K562 (cell line): ENCODE measurements around the gene PGBD1. TPM values are rescaled to one million over a fixed set of nuclear protein-coding genes. Genes with fewer than 3 reads are reported as not detected.

Experiments used
- ATAC-seq: fragments of 200-7000 bp; cut with Tn5 transposase; 3 replicates; pipeline ENCODE4 v1.9.1; 2020; ENCODE audit warnings: moderate library complexity
- BruUV-seq: library from RNA; stranded (reverse); fragments of 400-500 nt; replicated peaks from 2 replicates; lab custom pipeline; 2021; lab: Mats Ljungman, UMichigan
- CTCF ChIA-PET: fragments of 300-600 bp; formaldehyde crosslinking; extraction: SDS; loops from one replicate; lab custom pipeline; 2021; ENCODE audit warnings: low intra/inter-chr PET ratio; lab: Yijun Ruan, JAX
- POLR2A ChIA-PET: fragments of 300-600, 350-650 bp; sonication (Branson Sonifier 250); formaldehyde crosslinking; extraction: SDS; loops from one replicate; lab custom pipeline; 2021; ENCODE audit warnings: antibody characterized with exemption, inconsistent platforms; lab: Yijun Ruan, JAX
- DNase-seq, 4 experiments: peaks; one replicate each; pipeline versions ENCODE4 v3.0.0 to v3.0.0-alpha.2; 2011 to 2018; ENCODE audit warnings: low spot score in 3 of 4, mixed read lengths in 3 of 4; ENCODE audit errors: extremely low read depth in 1 of 4
- FAIRE-seq: peaks from 2 replicates; lab custom pipeline; 2011; peaks lifted over from hg19 to GRCh38; lab: Jason Lieb, UNC
- H2AFZ ChIP-seq: 2 replicates; pipeline ENCODE4 v1.6.0; 2011; ENCODE audit warnings: low read depth, low read length, control low read depth, inconsistent platforms
- H3K27ac ChIP-seq: fragments of 200-600 bp; 3 replicates; pipeline ENCODE4 v1.8.0; 2011; ENCODE audit warnings: low read depth, mild to moderate bottlenecking, control low read depth, inconsistent platforms, low read length, moderate library complexity, mixed read lengths; ENCODE audit errors: extremely low read depth
- H3K27me3 ChIP-seq, 2 experiments: fragments of 300-600 bp in 1 of 2; 2 replicates in 1 of 2; 3 replicates in 1 of 2; pipeline versions ENCODE4 v1.6.0 to v1.8.0; 2011; ENCODE audit warnings: inconsistent platforms in 2 of 2, low read length in 2 of 2, mild to moderate bottlenecking in 1 of 2, mixed read lengths in 1 of 2, moderate library complexity in 1 of 2; ENCODE audit not compliant: control insufficient read depth in 2 of 2, insufficient read depth in 2 of 2
- H3K36me3 ChIP-seq: fragments of 300-600 bp; 3 replicates; pipeline ENCODE4 v1.8.0; 2011; ENCODE audit warnings: mild to moderate bottlenecking, low read length, inconsistent platforms; ENCODE audit not compliant: control insufficient read depth, insufficient read depth
- H3K4me1 ChIP-seq, 2 experiments: fragments of 200-600 bp in 1 of 2; replicated peaks in 1 of 2; 2 replicates in 1 of 2; 3 replicates in 1 of 2; pipeline versions ENCODE4 v1.5.1 to v1.8.0; 2011; ENCODE audit warnings: inconsistent platforms in 2 of 2, low read length in 2 of 2, mild to moderate bottlenecking in 1 of 2, mixed read lengths in 1 of 2, moderate library complexity in 1 of 2; ENCODE audit not compliant: control insufficient read depth in 2 of 2, insufficient read depth in 2 of 2
- H3K4me2 ChIP-seq: 2 replicates; pipeline ENCODE4 v1.6.1; 2011; ENCODE audit warnings: low read length, control low read depth, inconsistent platforms, mixed read lengths; ENCODE audit not compliant: insufficient read depth
- H3K4me3 ChIP-seq: fragments of 200-600 bp; sonication (generic), shearing (Covaris generic); 2 replicates; pipeline ENCODE4 v1.5.1; 2016; ENCODE audit warnings: control low read depth, inconsistent platforms
- H3K79me2 ChIP-seq: fragments of 200-600 bp; 3 replicates; pipeline ENCODE4 v1.8.0; 2011; ENCODE audit warnings: low read length, inconsistent platforms; ENCODE audit not compliant: control insufficient read depth, insufficient read depth
- H3K9ac ChIP-seq, 2 experiments: 2 replicates each; pipeline versions ENCODE4 v1.6.0 to v1.6.1; 2011; ENCODE audit warnings: low read depth in 2 of 2, low read length in 2 of 2, control low read depth in 1 of 2, inconsistent platforms in 1 of 2, mild to moderate bottlenecking in 1 of 2, mixed read lengths in 1 of 2; ENCODE audit not compliant: insufficient read depth in 1 of 2
- H3K9me1 ChIP-seq: one replicate; pipeline ENCODE4 v1.6.0; 2011; ENCODE audit warnings: inconsistent platforms, mild to moderate bottlenecking, low read length, moderate library complexity; ENCODE audit not compliant: control insufficient read depth, insufficient read depth
- H3K9me3 ChIP-seq: replicated peaks from 2 replicates; pipeline ENCODE4 v1.5.1; 2011; ENCODE audit warnings: low read depth, low read length, inconsistent platforms; ENCODE audit not compliant: control insufficient read depth, insufficient read depth
- H4K20me1 ChIP-seq: replicated peaks from 2 replicates; pipeline ENCODE4 v1.6.1; 2011; ENCODE audit warnings: low read length, inconsistent platforms, mixed read lengths; ENCODE audit not compliant: control insufficient read depth, insufficient read depth
- BACH1 ChIP-seq: fragments of 200-800 bp; sonication (Bioruptor generic); IDR thresholded peaks from 2 replicates; pipeline ENCODE4 v1.6.1; 2016; ENCODE audit warnings: missing genetic modification characterization, missing compliant biosample characterization
- BCL6 ChIP-seq: fragments of 250-450 bp; sonication (Bioruptor Pico); IDR thresholded peaks from 2 replicates; pipeline ENCODE4 v1.4.0; 2020
- CHD2 ChIP-seq: IDR thresholded peaks from 2 replicates; pipeline ENCODE4 v1.6.1; 2011; ENCODE audit warnings: low read depth, low read length
- CTBP1 ChIP-seq: fragments of 450-650 bp; IDR thresholded peaks from 2 replicates; pipeline ENCODE4 v1.6.1; 2016; ENCODE audit warnings: borderline replicate concordance
- CXXC5 ChIP-seq: fragments of 250-450 bp; sonication (Bioruptor Pico); IDR thresholded peaks from 2 replicates; pipeline ENCODE4 v1.8.0; 2022; ENCODE audit warnings: inconsistent platforms, mild to moderate bottlenecking, moderate library complexity
- MIER1 ChIP-seq: fragments of 450-650 bp; IDR thresholded peaks from 2 replicates; pipeline ENCODE4 v1.6.1; 2016; ENCODE audit warnings: antibody characterized with exemption, mild to moderate bottlenecking, low read depth
- MTA1 ChIP-seq: fragments of 450-650 bp; IDR thresholded peaks from 2 replicates; pipeline ENCODE4 v1.6.1; 2017; ENCODE audit warnings: borderline replicate concordance
- NCOA6 ChIP-seq: fragments of 450-650 bp; IDR thresholded peaks from 2 replicates; pipeline ENCODE4 v1.6.1; 2017; ENCODE audit warnings: mild to moderate bottlenecking
- NR4A1 ChIP-seq, 2 experiments: fragments of 250-450 bp in 1 of 2; fragments of 450-650 bp in 1 of 2; sonication (Bioruptor Pico) in 1 of 2; IDR thresholded peaks; 2 replicates each; pipeline versions ENCODE4 v1.4.0 to v1.6.1; 2016 to 2020; ENCODE audit warnings: mild to moderate bottlenecking in 2 of 2, missing compliant biosample characterization in 1 of 2, missing genetic modification characterization in 1 of 2, moderate library complexity in 1 of 2
- PHB2 ChIP-seq: fragments of 450-650 bp; IDR thresholded peaks from 2 replicates; pipeline ENCODE4 v1.6.1; 2017; ENCODE audit warnings: low read depth
- POLR2A ChIP-seq: fragments of 450-650 bp; conservative IDR thresholded peaks from 2 replicates; pipeline ENCODE4 v1.6.1; 2016
- PYGO2 ChIP-seq: fragments of 450-650 bp; IDR thresholded peaks from 2 replicates; pipeline ENCODE4 v1.6.1; 2016; ENCODE audit warnings: mild to moderate bottlenecking, missing genetic modification characterization, moderate library complexity, missing compliant biosample characterization
- RBM15 ChIP-seq: fragments of 200-400 bp; formaldehyde crosslinking; IDR thresholded peaks from 2 replicates; pipeline ENCODE4 v1.6.1; 2018; ENCODE audit warnings: mild to moderate bottlenecking, low read length, moderate library complexity; ENCODE audit not compliant: insufficient read depth
- SMAD1 ChIP-seq: fragments of 150-350 bp; IDR thresholded peaks from 2 replicates; pipeline ENCODE4 v1.6.1; 2014; ENCODE audit warnings: low read length, low read depth; ENCODE audit not compliant: partially characterized antibody
- TARDBP ChIP-seq: fragments of 450-650 bp; IDR thresholded peaks from 2 replicates; pipeline ENCODE4 v1.6.1; 2016
- ZBTB8A ChIP-seq: fragments of 450-650 bp; IDR thresholded peaks from 2 replicates; pipeline ENCODE4 v1.6.1; 2018; ENCODE audit warnings: mild to moderate bottlenecking, moderate library complexity; ENCODE audit not compliant: partially characterized antibody
- ZC3H4 ChIP-seq: sonication (generic); formaldehyde crosslinking; IDR thresholded peaks from 2 replicates; pipeline ENCODE4 v1.9.0; 2021; ENCODE audit warnings: missing genetic modification reagents, borderline replicate concordance
- ZNF217 ChIP-seq: sonication (generic); formaldehyde crosslinking; IDR thresholded peaks from 2 replicates; pipeline ENCODE4 v1.8.0; 2022; ENCODE audit warnings: mild to moderate bottlenecking, missing genetic modification reagents
- ZNF24 ChIP-seq: fragments of 450-650 bp; IDR thresholded peaks from 2 replicates; pipeline ENCODE4 v1.6.1; 2016
- ZNF644 ChIP-seq: fragments of 200-800 bp; sonication (Bioruptor generic); IDR thresholded peaks from 2 replicates; pipeline ENCODE4 v1.6.1; 2016; ENCODE audit warnings: low read depth, missing genetic modification characterization, missing compliant biosample characterization
- ZNF717 ChIP-seq: fragments of 250-450 bp; sonication (Bioruptor Pico); IDR thresholded peaks from 2 replicates; pipeline ENCODE4 v1.5.0; 2021
- WGBS: fragments of 100-300 bp; shearing (Covaris generic); methylation state at CpG from one replicate; pipeline ENCODE4 v1.1.6; 2016; ENCODE audit warnings: low coverage, mixed read lengths; ENCODE audit not compliant: insufficient coverage; ENCODE audit errors: missing lambda C conversion rate; 5-methylcytosine and 5-hydroxymethylcytosine counted together
- in situ Hi-C: fragments of 300-500 bp; cut with MboI; formaldehyde crosslinking; loops from 4 replicates; pipeline ENCODE4 v1.15.0; 2018; ENCODE audit warnings: inconsistent platforms, mixed read lengths
- intact Hi-C: fragments of 100-400 bp; cut with micrococcal nuclease; formaldehyde crosslinking; loops from 2 replicates; pipeline ENCODE4 v1.14.2; 2022
- polyA plus RNA-seq, 8 experiments: library from polyadenylated mRNA; depleted of rRNA in 4 of 8; stranded (reverse) in 5 of 8; unstranded in 3 of 8; fragments of >200 nt; fragmentation: Nextera tagmentation in 2 of 8; fragmentation: Illumina TruSeq in 1 of 8; extraction: Ambion mirVana in 2 of 8; extraction: Trizol in 1 of 8; gene quantifications; 2 replicates each; pipeline versions ENCODE4 v1.2.1 to v1.2.3, GENCODE V29; 2011 to 2014; ENCODE audit warnings: inconsistent platforms in 1 of 8, missing spikeins in 1 of 8
- total RNA-seq, 7 experiments: library from RNA; depleted of rRNA in 6 of 7; stranded (reverse); fragments of >200 nt in 6 of 7; fragmentation: Illumina TruSeq in 2 of 7; extraction: Trizol in 2 of 7; gene quantifications; 2 replicates each; pipeline versions ENCODE4 v1.2.1 to v1.2.3, GENCODE V29; 2011 to 2021; ENCODE audit warnings: low replicate concordance in 1 of 7
- TF ChIP-seq, protein P1 (sequence below): fragments of 250-450 bp; sonication (Bioruptor Pico); IDR thresholded peaks from 2 replicates; pipeline ENCODE4 v1.8.0; 2021; ENCODE audit warnings: mild to moderate bottlenecking, moderate library complexity
- TF ChIP-seq, protein P2 (sequence below): sonication (generic); formaldehyde crosslinking; IDR thresholded peaks from 2 replicates; pipeline ENCODE4 v1.8.1; 2023; ENCODE audit warnings: mild to moderate bottlenecking, missing genetic modification reagents

Gene PGBD1
- total and polyA plus RNA-seq, 9 of the 15 experiments (the other 6 are each of a cell fraction or from before 2014, with no cell fraction given), result 3.3 to 9.0 (median 7.3) TPM

DNA sequence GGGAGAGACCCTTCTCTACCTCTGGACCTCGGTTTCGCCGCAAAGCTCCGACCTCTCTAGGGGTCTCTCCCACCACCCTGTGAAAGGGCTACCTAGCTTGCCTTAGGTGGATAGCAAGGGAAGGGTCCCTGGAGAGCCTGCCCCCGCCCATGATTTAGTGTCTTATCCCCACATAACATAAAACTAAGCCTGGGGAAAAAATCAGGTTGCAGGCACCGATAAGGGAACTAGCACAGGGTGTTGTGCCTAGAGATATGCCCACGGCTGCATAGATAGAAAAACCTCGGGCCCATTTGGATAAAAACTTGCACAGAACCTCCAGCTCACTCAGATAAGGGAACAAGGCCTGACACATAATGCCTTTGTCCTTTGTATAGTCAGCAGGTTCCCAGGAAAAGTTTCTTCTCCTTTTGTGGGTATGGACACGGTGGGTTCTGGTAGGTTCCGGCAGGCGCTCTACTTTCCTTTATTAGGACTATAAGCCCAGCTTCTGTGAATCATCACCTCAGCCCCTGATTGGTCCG is 53.7 kb downstream of the PGBD1 start:
- no peaks in the 10 kb centered on the region for H3K36me3 ChIP-seq
- peaks cover 37% of the 10 kb centered on the region for H3K79me2 ChIP-seq
- H4K20me1 ChIP-seq, result no peaks in the 10 kb centered on the region
- H2AFZ ChIP-seq, result peak overlapping the region; percentile 61
- peaks cover 2% of the 10 kb centered on the region; the same call in 1 of the 2 replicates for H3K9me3 ChIP-seq
- H3K4me3 ChIP-seq, result peak overlapping the region; percentile 69
- H3K9me1 ChIP-seq, result no peaks in the 10 kb centered on the region
- FAIRE-seq (no peak), ATAC-seq (peak; percentile 33), DNase-seq (peak; percentile 80 to 91 (median 86))
- in situ Hi-C loops, result no loop called here
- peaks cover 23 to 43% of the 10 kb centered on the region in 2 experiments for H3K4me1 ChIP-seq
- WGBS, result under 1% methylated on average over 12 of the region's 12 CpGs
- intact Hi-C loops, result loop anchor here (5.0 kb wide), 4 partner anchors 53 to 528 kb away; partner anchors contain the start of gene PGBD1
- ChIA-PET CTCF (interaction anchor here (0.6 kb wide), 1 partner anchor 231 kb away, joined by 3 read pairs; no protein-coding TSS in a partner anchor), POLR2A (interaction anchor here (0.6 to 6.4 kb wide), 55 partner anchors 8 to 1309 kb away, joined by 3 to 80 read pairs (median 4); partner anchors contain the start of genes PGBD1, ZKSCAN3, ZKSCAN4 and ZKSCAN8)
- peak overlapping the region; percentile 95 for H3K4me2 ChIP-seq
- H3K27me3 ChIP-seq, result no peaks in the 10 kb centered on the region
- H3K27ac ChIP-seq, result peak overlapping the region; percentile 98
- peak overlapping the region; percentile 84 to 99; a peak in 3 of 4 replicates for H3K9ac ChIP-seq
- TSS peak; percentile 70 for BruUV-seq
- TF ChIP-seq SMAD1 (peak; percentile 72), ZNF717 (CRISPR knock-in tag) (0 out of 2 replicates have a peak, but pooled peaks have one; percentile 48), ZNF644 (peak; percentile 92; the same call in 1 of the 2 replicates), RBM15 (no peak), CHD2 (no peak), MIER1 (peak; percentile 30; the same call in 1 of the 2 replicates), POLR2A (no peak), PHB2 (peak; percentile 96), ZNF24 (no peak), CTBP1 (peak; percentile 11; the same call in 1 of the 2 replicates), ZNF217 (CRISPR knock-in tag) (no peak), BCL6 (CRISPR knock-in tag) (peak; percentile 71; the same call in 1 of the 2 replicates), NR4A1 (CRISPR knock-in tag; IDR thresholded peaks at IDR 0.05) (0 out of 2 replicates have a peak, but pooled peaks have one; percentile 19), NR4A1 (tag; IDR thresholded peaks at IDR 0.05) (peak; percentile 90), NCOA6 (no peak), TARDBP (peak; percentile 87), ZC3H4 (CRISPR knock-in tag) (peak; percentile 87; the same call in 1 of the 2 replicates), BACH1 (tag) (peak; percentile 91; the same call in 1 of the 2 replicates), ZBTB8A (no peak), CXXC5 (CRISPR knock-in tag) (peak; percentile 87), MTA1 (peak; percentile 60; the same call in 1 of the 2 replicates), PYGO2 (tag) (peak; percentile 86)
- TF ChIP-seq, protein P1, sequence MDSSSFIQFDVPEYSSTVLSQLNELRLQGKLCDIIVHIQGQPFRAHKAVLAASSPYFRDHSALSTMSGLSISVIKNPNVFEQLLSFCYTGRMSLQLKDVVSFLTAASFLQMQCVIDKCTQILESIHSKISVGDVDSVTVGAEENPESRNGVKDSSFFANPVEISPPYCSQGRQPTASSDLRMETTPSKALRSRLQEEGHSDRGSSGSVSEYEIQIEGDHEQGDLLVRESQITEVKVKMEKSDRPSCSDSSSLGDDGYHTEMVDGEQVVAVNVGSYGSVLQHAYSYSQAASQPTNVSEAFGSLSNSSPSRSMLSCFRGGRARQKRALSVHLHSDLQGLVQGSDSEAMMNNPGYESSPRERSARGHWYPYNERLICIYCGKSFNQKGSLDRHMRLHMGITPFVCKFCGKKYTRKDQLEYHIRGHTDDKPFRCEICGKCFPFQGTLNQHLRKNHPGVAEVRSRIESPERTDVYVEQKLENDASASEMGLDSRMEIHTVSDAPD (CRISPR knock-in tag), result no peak
- TF ChIP-seq, protein P2, sequence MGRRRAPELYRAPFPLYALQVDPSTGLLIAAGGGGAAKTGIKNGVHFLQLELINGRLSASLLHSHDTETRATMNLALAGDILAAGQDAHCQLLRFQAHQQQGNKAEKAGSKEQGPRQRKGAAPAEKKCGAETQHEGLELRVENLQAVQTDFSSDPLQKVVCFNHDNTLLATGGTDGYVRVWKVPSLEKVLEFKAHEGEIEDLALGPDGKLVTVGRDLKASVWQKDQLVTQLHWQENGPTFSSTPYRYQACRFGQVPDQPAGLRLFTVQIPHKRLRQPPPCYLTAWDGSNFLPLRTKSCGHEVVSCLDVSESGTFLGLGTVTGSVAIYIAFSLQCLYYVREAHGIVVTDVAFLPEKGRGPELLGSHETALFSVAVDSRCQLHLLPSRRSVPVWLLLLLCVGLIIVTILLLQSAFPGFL (CRISPR knock-in tag), result no peak
